ENCODE measurements around the gene SYNE3.

Gene SYNE3

GRCh38 chr14:95530473-95531276 is 14.2 kb upstream of the SYNE3 start:
- H3K27me3 ChIP-seq (replicated peaks; ENCODE audit: control insufficient read depth, insufficient read depth, low read length): no peaks in the 10 kb centered on the region

GRCh38 chr14:95529216-95529615 is 12.8 kb upstream of the SYNE3 start:
- Histone ChIP-seq H3K4me1 (ENCODE audit: control insufficient read depth, insufficient read depth, low read length) (peaks cover 78% of the 10 kb centered on the region), H3K36me3 (ENCODE audit: control insufficient read depth, insufficient read depth, low read length, severe bottlenecking) (no peaks in the 10 kb centered on the region), H3K9ac (ENCODE audit: low read length) (peak overlapping the region; percentile 0), H3K9me3 (ENCODE audit: control insufficient read depth, low read length) (no peaks in the 10 kb centered on the region), H3K27me3 (replicated peaks; ENCODE audit: control insufficient read depth, insufficient read depth, low read length) (no peaks in the 10 kb centered on the region), H3K4me3 (ENCODE audit: low read length) (no peak overlapping the region)
- DNase-seq (ENCODE audit: low read depth): no peak

More at GRCh38 chr14:95530473-95531276, 14.2 kb upstream of the SYNE3 start:
- Histone ChIP-seq H3K4me1 (ENCODE audit: control insufficient read depth, insufficient read depth, low read length) (peaks cover 64% of the 10 kb centered on the region), H3K36me3 (ENCODE audit: control insufficient read depth, insufficient read depth, low read length, severe bottlenecking) (no peaks in the 10 kb centered on the region), H3K9ac (ENCODE audit: low read length) (peak overlapping the region; percentile 90), H3K9me3 (ENCODE audit: control insufficient read depth, low read length) (no peaks in the 10 kb centered on the region), H3K4me3 (ENCODE audit: low read length) (peak overlapping the region; percentile 91)
- DNase-seq (ENCODE audit: low read depth): no peak

- Histone ChIP-seq H3K4me1 (ENCODE audit: control insufficient read depth, insufficient read depth, low read length) (peaks cover 79% of the 10 kb centered on the region), H3K9ac (ENCODE audit: low read length) (peak overlapping the region; percentile 91), H3K4me3 (ENCODE audit: low read length) (peak overlapping the region; percentile 73), H3K9me3 (ENCODE audit: control insufficient read depth, low read length) (no peaks in the 10 kb centered on the region), H3K27me3 (replicated peaks; ENCODE audit: control insufficient read depth, insufficient read depth, low read length) (no peaks in the 10 kb centered on the region), H3K36me3 (ENCODE audit: control insufficient read depth, insufficient read depth, low read length, severe bottlenecking) (no peaks in the 10 kb centered on the region)
- peak; percentile 96 for DNase-seq (ENCODE audit: low read depth)
Measured at GRCh38 chr14:95527387-95528002, 11.0 kb upstream of the SYNE3 start.

DNA sequence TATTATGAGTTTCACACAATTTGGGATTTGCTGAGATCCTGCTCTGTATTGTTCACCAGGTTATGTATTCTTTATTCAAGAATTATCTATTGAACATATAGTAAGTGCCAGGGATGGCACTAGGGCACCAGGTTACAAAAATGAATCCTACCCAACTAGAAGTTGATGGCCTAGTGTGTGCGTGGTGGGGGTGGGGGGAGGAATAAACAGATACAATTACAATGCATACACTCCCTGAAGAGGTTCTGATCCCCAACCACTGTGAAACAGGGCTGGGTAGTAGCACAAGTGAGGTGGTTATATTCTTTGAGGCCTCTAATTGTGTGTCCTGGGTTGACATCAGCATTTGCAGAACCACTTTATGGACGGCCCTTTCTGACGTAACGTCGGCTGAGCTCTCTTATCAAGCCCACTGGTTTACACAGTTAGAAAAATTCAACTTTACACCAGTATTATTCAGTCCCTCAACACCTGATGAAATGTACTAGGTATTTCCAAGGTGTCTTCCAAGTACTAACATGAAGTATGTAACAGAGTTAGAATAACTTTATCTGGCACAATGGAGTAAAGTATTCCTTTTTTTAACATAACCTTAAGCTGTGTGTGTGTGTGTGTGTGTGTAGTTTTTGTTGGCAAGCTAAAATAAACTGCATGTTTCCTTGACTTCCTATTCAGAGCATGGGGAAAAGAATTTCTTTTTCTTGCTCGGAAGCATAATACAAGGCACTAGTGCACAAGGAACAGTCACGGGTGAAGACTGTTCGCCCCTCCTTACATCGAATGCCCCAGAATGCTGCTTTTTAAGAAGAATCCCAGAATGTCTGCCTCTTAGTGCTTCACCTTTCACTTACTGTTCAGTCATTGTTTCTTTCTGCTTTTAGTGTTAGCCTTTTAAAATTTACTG is 10.3 kb upstream of the SYNE3 start:
- H3K4me1 ChIP-seq (ENCODE audit: control insufficient read depth, insufficient read depth, low read length): peaks cover 71% of the 10 kb centered on the region
- peak overlapping the region; percentile 91 for H3K9ac ChIP-seq (ENCODE audit: low read length)
- peak overlapping the region; percentile 73 for H3K4me3 ChIP-seq (ENCODE audit: low read length)
- H3K9me3 ChIP-seq (ENCODE audit: control insufficient read depth, low read length): no peaks in the 10 kb centered on the region
- no peaks in the 10 kb centered on the region for H3K36me3 ChIP-seq (ENCODE audit: control insufficient read depth, insufficient read depth, low read length, severe bottlenecking)
- no peak for DNase-seq (ENCODE audit: low read depth)
- no peaks in the 10 kb centered on the region for H3K27me3 ChIP-seq (replicated peaks; ENCODE audit: control insufficient read depth, insufficient read depth, low read length)

GRCh38 chr14:95525999-95526398 is 9.5 kb upstream of the SYNE3 start:
- Histone ChIP-seq H3K9ac (ENCODE audit: low read length) (peak overlapping the region; percentile 91), H3K4me3 (ENCODE audit: low read length) (peak overlapping the region; percentile 73), H3K4me1 (ENCODE audit: control insufficient read depth, insufficient read depth, low read length) (peaks cover 68% of the 10 kb centered on the region), H3K36me3 (ENCODE audit: control insufficient read depth, insufficient read depth, low read length, severe bottlenecking) (no peaks in the 10 kb centered on the region), H3K27me3 (replicated peaks; ENCODE audit: control insufficient read depth, insufficient read depth, low read length) (no peaks in the 10 kb centered on the region), H3K9me3 (ENCODE audit: control insufficient read depth, low read length) (no peaks in the 10 kb centered on the region)
- no peak for DNase-seq (ENCODE audit: low read depth)

- peak overlapping the region; percentile 73 for H3K4me3 ChIP-seq (ENCODE audit: low read length)
- DNase-seq (ENCODE audit: low read depth): no peak
- no peaks in the 10 kb centered on the region for H3K27me3 ChIP-seq (replicated peaks; ENCODE audit: control insufficient read depth, insufficient read depth, low read length)
- H3K9me3 ChIP-seq (ENCODE audit: control insufficient read depth, low read length): no peaks in the 10 kb centered on the region
- H3K9ac ChIP-seq (ENCODE audit: low read length): peak overlapping the region; percentile 91
- H3K36me3 ChIP-seq (ENCODE audit: control insufficient read depth, insufficient read depth, low read length, severe bottlenecking): no peaks in the 10 kb centered on the region
- peaks cover 68% of the 10 kb centered on the region for H3K4me1 ChIP-seq (ENCODE audit: control insufficient read depth, insufficient read depth, low read length)
Measured at GRCh38 chr14:95524706-95525512, 8.5 kb upstream of the SYNE3 start.

- peak overlapping the region; percentile 73 for H3K4me3 ChIP-seq (ENCODE audit: low read length)
- peaks cover 73% of the 10 kb centered on the region for H3K4me1 ChIP-seq (ENCODE audit: control insufficient read depth, insufficient read depth, low read length)
- no peaks in the 10 kb centered on the region for H3K9me3 ChIP-seq (ENCODE audit: control insufficient read depth, low read length)
- no peaks in the 10 kb centered on the region for H3K36me3 ChIP-seq (ENCODE audit: control insufficient read depth, insufficient read depth, low read length, severe bottlenecking)
- peak; percentile 68 for DNase-seq (ENCODE audit: low read depth)
- peak overlapping the region; percentile 91 for H3K9ac ChIP-seq (ENCODE audit: low read length)
- no peaks in the 10 kb centered on the region for H3K27me3 ChIP-seq (replicated peaks; ENCODE audit: control insufficient read depth, insufficient read depth, low read length)
Measured at GRCh38 chr14:95523815-95524448, 7.5 kb upstream of the SYNE3 start.

DNA sequence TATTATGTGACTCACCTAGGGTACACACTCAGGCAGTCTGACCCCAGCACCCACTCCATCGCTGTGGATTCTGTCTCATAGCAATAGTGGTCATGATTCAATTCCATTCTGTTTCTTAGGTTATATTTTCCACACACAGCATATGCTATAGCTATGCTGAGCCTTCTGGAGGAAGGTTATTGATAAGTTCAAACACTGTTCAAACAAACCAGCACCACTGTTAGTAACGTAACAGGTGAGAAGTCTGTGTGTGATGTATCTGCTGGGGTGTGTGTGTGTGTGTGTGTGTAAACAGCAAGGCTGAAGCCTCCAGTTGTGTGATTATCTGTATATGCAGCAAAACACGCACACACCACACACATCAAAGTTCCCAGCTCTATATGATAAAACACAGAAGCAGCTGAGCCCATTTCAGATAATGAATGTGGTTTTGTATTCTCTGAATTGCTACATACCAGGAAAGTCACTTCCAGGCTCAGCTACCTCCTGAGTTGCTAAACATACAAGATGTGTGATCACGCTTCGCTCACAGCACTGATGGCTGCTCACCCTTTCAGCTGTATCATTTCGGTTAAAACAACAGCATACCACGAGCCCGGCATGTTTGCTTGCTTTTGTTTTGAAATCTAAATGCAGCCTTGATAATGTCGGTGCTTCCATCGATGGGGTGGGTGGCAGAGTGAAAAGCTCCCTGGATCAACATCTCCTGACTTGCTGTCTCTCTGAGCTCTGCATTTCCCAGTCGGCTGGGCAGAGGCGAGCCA is 6.8 kb upstream of the SYNE3 start:
- Histone ChIP-seq H3K9me3 (ENCODE audit: control insufficient read depth, low read length) (no peaks in the 10 kb centered on the region), H3K36me3 (ENCODE audit: control insufficient read depth, insufficient read depth, low read length, severe bottlenecking) (no peaks in the 10 kb centered on the region), H3K27me3 (replicated peaks; ENCODE audit: control insufficient read depth, insufficient read depth, low read length) (no peaks in the 10 kb centered on the region), H3K9ac (ENCODE audit: low read length) (peak overlapping the region; percentile 91), H3K4me3 (ENCODE audit: low read length) (peak overlapping the region; percentile 73), H3K4me1 (ENCODE audit: control insufficient read depth, insufficient read depth, low read length) (peaks cover 78% of the 10 kb centered on the region)
- no peak for DNase-seq (ENCODE audit: low read depth)

GRCh38 chr14:95522556-95522955 is 6.1 kb upstream of the SYNE3 start:
- DNase-seq (ENCODE audit: low read depth): no peak
- no peak overlapping the region for H3K4me3 ChIP-seq (ENCODE audit: low read length)
- peaks cover 81% of the 10 kb centered on the region for H3K4me1 ChIP-seq (ENCODE audit: control insufficient read depth, insufficient read depth, low read length)
- no peaks in the 10 kb centered on the region for H3K9me3 ChIP-seq (ENCODE audit: control insufficient read depth, low read length)
- no peaks in the 10 kb centered on the region for H3K36me3 ChIP-seq (ENCODE audit: control insufficient read depth, insufficient read depth, low read length, severe bottlenecking)
- H3K9ac ChIP-seq (ENCODE audit: low read length): no peak overlapping the region
- no peaks in the 10 kb centered on the region for H3K27me3 ChIP-seq (replicated peaks; ENCODE audit: control insufficient read depth, insufficient read depth, low read length)

- H3K4me3 ChIP-seq (ENCODE audit: low read length): no peak overlapping the region
- no peaks in the 10 kb centered on the region for H3K27me3 ChIP-seq (replicated peaks; ENCODE audit: control insufficient read depth, insufficient read depth, low read length)
- no peaks in the 10 kb centered on the region for H3K36me3 ChIP-seq (ENCODE audit: control insufficient read depth, insufficient read depth, low read length, severe bottlenecking)
- no peaks in the 10 kb centered on the region for H3K9me3 ChIP-seq (ENCODE audit: control insufficient read depth, low read length)
- H3K4me1 ChIP-seq (ENCODE audit: control insufficient read depth, insufficient read depth, low read length): peaks cover 84% of the 10 kb centered on the region
- no peak overlapping the region for H3K9ac ChIP-seq (ENCODE audit: low read length)
- no peak for DNase-seq (ENCODE audit: low read depth)
Measured at GRCh38 chr14:95522116-95522515, 5.7 kb upstream of the SYNE3 start.

All from adipocyte (in vitro differentiated cells).